B cell (primary cell): ENCODE results near the gene MPPED2. TPM values are rescaled to one million over a fixed set of nuclear protein-coding genes. Genes with fewer than 3 reads are reported as not detected.

Source experiments
- ATAC-seq: fragments of 200-7000 bp; cut with Tn5 transposase; one replicate; pipeline ENCODE4 v1.10.0; 2021; ENCODE audit warnings: low read depth, mild to moderate bottlenecking, moderate number of reproducible peaks, moderate library complexity
- CTCF ChIA-PET: fragments of 350-600 bp; sonication (Branson Sonifier 250); formaldehyde crosslinking; loops from one replicate; lab custom pipeline; 2021; ENCODE audit warnings: antibody characterized with exemption, inconsistent platforms; lab: Charles Lee
- POLR2A ChIA-PET: fragments of 350-600 bp; sonication (Branson Sonifier 250); formaldehyde crosslinking; loops from one replicate; lab custom pipeline; 2021; ENCODE audit warnings: antibody characterized with exemption; lab: Charles Lee
- DNase-seq: peaks from one replicate; pipeline ENCODE4 v3.0.0; 2013
- H2AFZ ChIP-seq: 2 replicates; pipeline ENCODE4 v1.6.1; 2012; ENCODE audit warnings: mild to moderate bottlenecking, low read depth, low read length; ENCODE audit not compliant: insufficient read depth, poor library complexity, severe bottlenecking
- H3K27ac ChIP-seq, 2 donors: 1 replicate in 1 of 2; 2 replicates in 1 of 2; pipeline ENCODE4 v1.5.1; 2012 to 2013; ENCODE audit warnings: low read length in 2 of 2, mild to moderate bottlenecking in 2 of 2, moderate library complexity in 1 of 2
- H3K27me3 ChIP-seq, 4 experiments: fragments of 200-600 bp in 1 of 4; sonication (generic) in 1 of 4; replicated peaks in 1 of 4; 1 replicate in 2 of 4; 2 replicates in 2 of 4; pipeline versions ENCODE4 v1.6.1 to v1.7.0; 2013 to 2016; ENCODE audit warnings: low read length in 3 of 4, mild to moderate bottlenecking in 2 of 4, mixed read lengths in 1 of 4, moderate library complexity in 1 of 4; ENCODE audit not compliant: insufficient read depth in 4 of 4, control insufficient read depth in 3 of 4; ENCODE audit errors: control extremely low read depth in 1 of 4
- H3K36me3 ChIP-seq, 2 experiments: replicated peaks in 1 of 2; 1 replicate in 1 of 2; 2 replicates in 1 of 2; pipeline versions ENCODE4 v1.6.1 to v1.7.1; 2013; ENCODE audit warnings: low read length in 1 of 2; ENCODE audit not compliant: insufficient read depth in 2 of 2, control insufficient read depth in 1 of 2; ENCODE audit errors: control extremely low read depth in 1 of 2, extremely low read depth in 1 of 2
- H3K4me1 ChIP-seq, 2 donors: fragments of 200-600 bp in 1 of 2; sonication (generic) in 1 of 2; 1 replicate in 1 of 2; 2 replicates in 1 of 2; pipeline versions ENCODE4 v1.5.1 to v1.6.1; 2013 to 2017; ENCODE audit warnings: low read length in 2 of 2; ENCODE audit not compliant: control insufficient read depth in 2 of 2, insufficient read depth in 2 of 2
- H3K4me2 ChIP-seq: replicated peaks from 2 replicates; pipeline ENCODE3; 2012; ENCODE audit warnings: mild to moderate bottlenecking, low read depth, low read length; ENCODE audit not compliant: poor library complexity, severe bottlenecking
- H3K4me3 ChIP-seq, 5 experiments: fragments of 200-600 bp in 1 of 5; sonication (generic) in 1 of 5; 1 replicate in 3 of 5; 2 replicates in 2 of 5; pipeline versions ENCODE4 v1.5.1 to v1.7.0; 2011 to 2016; ENCODE audit warnings: low read length in 4 of 5, mild to moderate bottlenecking in 4 of 5, low read depth in 2 of 5, control low read depth in 1 of 5, moderate library complexity in 1 of 5; ENCODE audit not compliant: insufficient read depth in 1 of 5; ENCODE audit errors: control extremely low read depth in 1 of 5, extremely low read depth in 1 of 5
- H3K79me2 ChIP-seq: fragments of 200-600 bp; sonication (generic); one replicate; pipeline ENCODE4 v1.6.0; 2016; ENCODE audit warnings: low read length; ENCODE audit not compliant: control insufficient read depth, insufficient read depth
- H3K9ac ChIP-seq: fragments of 200-600 bp; sonication (generic); 2 replicates; pipeline ENCODE4 v1.6.1; 2017; ENCODE audit warnings: mild to moderate bottlenecking, low read length, moderate library complexity
- H3K9me3 ChIP-seq, 3 donors: one replicate each; pipeline versions ENCODE4 v1.6.1 to v1.7.1; 2013; ENCODE audit warnings: low read length in 2 of 3; ENCODE audit not compliant: control insufficient read depth in 2 of 3, insufficient read depth in 1 of 3; ENCODE audit errors: control extremely low read depth in 1 of 3
- H4K20me1 ChIP-seq: 2 replicates; pipeline ENCODE4 v1.6.0; 2012; ENCODE audit warnings: mild to moderate bottlenecking, low read length; ENCODE audit not compliant: insufficient read depth, control insufficient read depth, poor library complexity, severe bottlenecking
- H3K27ac Mint-ChIP-seq: one replicate; pipeline ENCODE4 v1.8.0; 2021; ENCODE audit warnings: mixed read lengths
- H3K27me3 Mint-ChIP-seq: one replicate; pipeline ENCODE4 v1.8.0; 2021; ENCODE audit warnings: mixed read lengths
- H3K4me1 Mint-ChIP-seq: one replicate; pipeline ENCODE4 v1.8.0; 2021; ENCODE audit warnings: mixed read lengths
- H3K4me3 Mint-ChIP-seq: one replicate; pipeline ENCODE4 v1.8.0; 2021; ENCODE audit warnings: mixed read lengths
- H3K9me3 Mint-ChIP-seq: one replicate; pipeline ENCODE4 v1.8.0; 2022; ENCODE audit warnings: mixed read lengths; ENCODE audit not compliant: insufficient read depth
- CTCF ChIP-seq: fragments of 200-600 bp; IDR thresholded peaks from one replicate; pipeline ENCODE4 v1.8.0; 2022; ENCODE audit warnings: antibody characterized with exemption, mild to moderate bottlenecking
- EZH2 ChIP-seq: IDR thresholded peaks from 2 replicates; pipeline ENCODE4 v1.6.1; 2012; ENCODE audit warnings: borderline replicate concordance, low read depth, mild to moderate bottlenecking, moderate library complexity, low read length; ENCODE audit not compliant: insufficient read depth, poor library complexity, severe bottlenecking
- WGBS: methylation state at CpG from one replicate; pipeline ENCODE4 v1.1.5; 2013; ENCODE audit warnings: missing lambda C conversion rate; ENCODE audit not compliant: insufficient coverage; 5-methylcytosine and 5-hydroxymethylcytosine counted together
- intact Hi-C: fragments of 100-400 bp; cut with micrococcal nuclease; formaldehyde crosslinking; loops from one replicate; pipeline ENCODE4 v1.10.0; 2022
- polyA plus RNA-seq: library from polyadenylated mRNA; depleted of rRNA; stranded (reverse); fragments of >200 nt; gene quantifications from 2 replicates; pipeline ENCODE4 v1.2.3, GENCODE V29; 2012
- total RNA-seq, 2 donors: library from RNA; stranded (reverse); fragments of 120-200 nt in 1 of 2; gene quantifications; 1 replicate in 1 of 2; 2 replicates in 1 of 2; pipeline versions ENCODE4 v1.2.3 to v1.2.4, GENCODE V29; 2013 to 2022

MPPED2 gene
- total and polyA plus RNA-seq, 2 donors (not counting 1 experiment from before 2014, with no cell fraction given): 0.70 to 1.1 TPM

GRCh38 chr11:30364837-30365482 lies 221.2 kb downstream of the MPPED2 start:
- peaks cover 18% of the 10 kb centered on the region for H3K27me3 Mint-ChIP-seq
- H3K27me3 ChIP-seq: no peaks in the 10 kb centered on the region
- CTCF ChIA-PET: no interaction called here
- DNase-seq (no peak), ATAC-seq (no peak)
- no peak overlapping the region for H3K4me3 Mint-ChIP-seq
- TF ChIP-seq EZH2 (no peak), CTCF (no peak)
- intact Hi-C loops: no loop called here
- H3K4me2 ChIP-seq: no peak overlapping the region
- peaks cover 5% of the 10 kb centered on the region for H3K9me3 Mint-ChIP-seq
- H4K20me1 ChIP-seq: no peaks in the 10 kb centered on the region
- no peak overlapping the region for H2AFZ ChIP-seq
- H3K27ac ChIP-seq: no peak overlapping the region
- no peak overlapping the region for H3K27ac Mint-ChIP-seq
- no CpG with 5 or more reads among the region's 9 CpGs for WGBS
- H3K4me3 ChIP-seq: no peak overlapping the region
- POLR2A ChIA-PET: no interaction called here
- H3K9ac ChIP-seq: no peak overlapping the region
- H3K36me3 ChIP-seq: no peaks in the 10 kb centered on the region
- H3K79me2 ChIP-seq: no peaks in the 10 kb centered on the region
- no peaks in the 10 kb centered on the region for H3K9me3 ChIP-seq
- no peaks in the 10 kb centered on the region for H3K4me1 Mint-ChIP-seq
- no peaks in the 10 kb centered on the region for H3K4me1 ChIP-seq

- Mint-ChIP-seq H3K27me3 (peaks cover 13% of the 10 kb centered on the region), H3K9me3 (peaks cover 1% of the 10 kb centered on the region), H3K4me1 (no peaks in the 10 kb centered on the region), H3K4me3 (no peak overlapping the region), H3K27ac (no peak overlapping the region)
- ATAC-seq (no peak), DNase-seq (no peak)
- H3K4me2 ChIP-seq: no peak overlapping the region
- no peak overlapping the region for H3K9ac ChIP-seq
- H3K4me3 ChIP-seq: no peak overlapping the region
- ChIA-PET CTCF (no interaction called here), POLR2A (no interaction called here)
- H3K27me3 ChIP-seq: no peaks in the 10 kb centered on the region
- no peak overlapping the region for H3K27ac ChIP-seq
- H4K20me1 ChIP-seq: no peaks in the 10 kb centered on the region
- H3K79me2 ChIP-seq: no peaks in the 10 kb centered on the region
- H2AFZ ChIP-seq: no peak overlapping the region
- no peaks in the 10 kb centered on the region for H3K4me1 ChIP-seq
- no peaks in the 10 kb centered on the region for H3K36me3 ChIP-seq
- intact Hi-C loops: no loop called here
- H3K9me3 ChIP-seq: no peaks in the 10 kb centered on the region
- TF ChIP-seq CTCF: no peak
- no peak for TF ChIP-seq EZH2
- 83% methylated on average over 1 of the region's 7 CpGs for WGBS
Observed at GRCh38 chr11:30364139-30364836, 221.9 kb downstream of the MPPED2 start.
